GM19452 (cell line): ENCODE results near the gene PDE6H.
A peak's percentile ranks its signal among the peaks of the same experiment; 100 is the strongest.

ENCODE experiments used
- ATAC-seq: cut with Tn5 transposase; IDR thresholded peaks from one replicate; pipeline ENCODE4 v1.9.1; 2021; ENCODE audit not compliant: unreplicated experiment

The PDE6H gene

GRCh38 chr12:14950982-14951746, 21.7 kb upstream of the PDE6H start:
- ATAC-seq, result no peak

DNA sequence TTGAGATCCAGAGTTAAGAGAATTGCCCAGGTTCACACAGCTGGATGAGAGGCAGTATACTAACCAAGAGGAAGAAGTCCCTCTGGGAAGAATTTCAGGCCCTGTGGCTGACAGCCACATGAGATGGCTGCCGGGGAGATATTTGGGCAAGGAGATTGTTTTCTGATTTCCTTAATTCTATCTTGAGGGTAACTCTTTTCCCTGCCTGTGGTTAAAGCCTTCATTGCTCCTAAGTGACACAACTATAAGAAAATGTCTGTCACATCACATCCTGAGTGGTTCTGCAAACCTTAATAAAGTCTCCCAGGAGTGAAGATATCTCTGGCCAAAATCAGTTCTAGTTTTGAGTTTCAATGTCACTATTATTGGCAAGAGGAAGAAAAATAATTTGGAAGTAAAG, 21.0 kb upstream of the PDE6H start:
- no peak for ATAC-seq

DNA sequence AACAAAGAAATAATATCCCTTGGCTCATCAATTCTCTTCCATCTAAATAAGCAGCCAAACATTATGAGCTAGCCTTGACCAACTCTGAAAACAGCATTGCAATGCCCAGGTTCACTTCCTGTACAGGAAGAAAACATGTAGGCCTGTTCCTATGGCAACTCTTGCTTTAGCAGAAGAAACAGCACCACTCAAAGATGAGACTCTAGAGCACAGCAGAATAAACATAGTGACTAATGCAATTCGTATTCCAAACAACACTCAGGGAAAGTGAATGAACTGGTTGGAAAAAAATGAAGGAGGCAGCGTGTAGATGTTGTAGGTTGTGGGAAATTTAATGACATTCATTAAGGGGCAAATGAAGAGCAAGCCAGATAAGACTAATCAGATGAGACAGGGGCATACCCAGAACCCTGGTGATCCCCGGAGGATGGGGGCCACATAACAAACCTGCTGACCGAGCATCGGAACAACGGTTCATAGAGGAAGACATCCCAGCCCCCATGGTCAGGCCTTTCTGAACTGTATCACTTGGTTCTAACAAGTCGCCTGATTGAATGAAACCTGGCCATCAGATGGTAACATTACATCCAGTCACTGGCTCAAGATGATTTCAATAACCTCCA, 20.4 kb upstream of the PDE6H start:
- peak; percentile 54 for ATAC-seq

DNA sequence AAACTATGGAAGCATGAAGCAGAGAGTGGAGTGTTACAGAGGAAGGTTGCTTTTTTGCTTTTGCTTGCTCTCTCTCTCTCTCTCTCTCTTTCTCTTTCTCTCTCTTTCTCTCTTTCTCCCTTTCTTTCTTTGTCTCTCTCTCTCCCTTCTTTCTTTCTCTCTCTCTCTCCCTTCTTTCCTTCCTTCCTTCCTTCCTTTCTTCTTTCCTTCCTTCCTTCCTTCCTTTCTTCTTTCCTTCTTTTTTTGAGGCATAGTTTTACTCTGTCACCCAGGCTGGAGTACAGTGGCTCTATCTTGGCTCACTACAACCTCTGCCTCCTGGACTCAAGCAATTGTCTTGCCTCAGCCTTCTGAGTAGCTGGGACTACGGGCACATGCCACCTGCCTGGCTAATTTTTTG, 19.1 kb upstream of the PDE6H start:
- ATAC-seq, result no peak

- no peak for ATAC-seq
These were observed 18.6 kb upstream of the PDE6H start for GRCh38 chr12:14954269-14954668.

DNA sequence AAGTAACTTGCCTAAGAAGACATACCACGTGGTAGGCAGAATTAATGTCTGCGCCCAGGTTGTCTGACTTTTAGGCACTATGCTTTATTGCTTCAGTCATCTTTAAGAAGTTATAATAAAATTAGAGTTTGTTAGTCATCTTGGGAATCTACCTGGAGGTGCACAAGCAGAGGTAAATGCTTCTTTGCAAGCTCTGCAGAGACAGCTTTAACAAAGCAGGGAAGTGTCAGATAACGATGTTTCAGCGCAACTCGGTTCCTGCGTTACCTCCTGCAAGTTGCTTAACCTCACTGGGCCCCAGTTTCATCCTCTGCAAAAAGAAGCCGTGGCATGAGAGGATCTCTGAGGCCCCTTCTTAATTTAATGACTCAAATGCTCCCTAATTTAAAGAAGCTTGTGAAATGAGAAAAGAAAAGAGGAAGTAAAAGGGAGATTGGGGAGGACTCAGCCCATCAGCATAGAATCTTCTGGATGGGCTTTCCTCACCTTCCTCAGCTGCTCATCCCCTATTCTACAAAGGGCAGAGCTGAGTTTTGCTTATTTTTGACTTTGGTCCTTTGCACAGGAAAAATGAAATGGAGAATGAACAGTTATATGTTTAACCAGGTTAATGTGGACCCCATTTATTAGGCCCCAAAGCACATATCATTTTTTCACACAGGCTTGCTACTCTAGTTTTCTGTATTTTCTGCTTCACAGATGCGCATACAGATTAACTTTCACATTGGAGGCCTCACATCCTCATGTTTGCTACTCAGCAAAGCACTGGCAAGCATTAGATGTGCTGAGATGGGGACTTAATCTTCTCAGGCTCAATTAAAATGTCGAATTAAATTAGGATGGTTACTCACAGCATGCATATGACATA, 16.6 kb upstream of the PDE6H start:
- ATAC-seq, result peak; percentile 34

DNA sequence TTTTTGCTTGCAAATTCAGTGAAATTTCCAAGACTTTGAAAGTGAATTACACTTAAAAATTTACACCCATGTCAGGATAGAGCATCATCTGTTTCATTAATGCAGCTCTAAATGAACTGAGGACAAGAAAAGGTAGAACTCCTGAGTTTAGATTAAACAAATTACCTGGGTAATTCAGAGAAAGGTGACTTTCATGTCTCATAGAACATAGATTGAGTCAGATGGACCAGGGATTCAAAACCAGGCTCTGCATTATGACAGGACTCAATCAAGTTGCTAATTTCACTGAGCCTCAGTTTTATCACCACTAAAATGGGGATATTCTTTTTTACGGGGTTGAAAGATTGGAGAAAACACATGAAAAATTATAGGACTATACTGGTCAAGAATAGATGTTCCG, 15.9 kb upstream of the PDE6H start:
- no peak for ATAC-seq

GRCh38 chr12:14957551-14958168, 15.2 kb upstream of the PDE6H start:
- ATAC-seq, result no peak

- ATAC-seq, result no peak
These were observed 14.3 kb upstream of the PDE6H start for GRCh38 chr12:14958361-14959125.

DNA sequence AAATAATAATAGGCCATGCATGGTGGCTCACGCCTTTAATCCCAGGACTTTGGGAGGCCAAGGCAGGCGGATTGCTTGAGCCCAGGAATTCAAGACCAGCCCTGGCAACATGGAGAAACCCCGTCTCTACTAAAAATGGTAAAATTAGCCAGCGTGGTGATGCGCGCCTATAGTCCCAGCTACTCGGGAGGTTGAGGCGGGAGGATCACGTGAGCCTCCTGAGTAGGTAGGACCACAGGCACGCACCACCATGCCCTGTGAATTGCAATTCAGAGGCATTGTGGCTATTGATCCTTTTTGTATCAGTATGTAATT, 13.8 kb upstream of the PDE6H start:
- ATAC-seq, result no peak

DNA sequence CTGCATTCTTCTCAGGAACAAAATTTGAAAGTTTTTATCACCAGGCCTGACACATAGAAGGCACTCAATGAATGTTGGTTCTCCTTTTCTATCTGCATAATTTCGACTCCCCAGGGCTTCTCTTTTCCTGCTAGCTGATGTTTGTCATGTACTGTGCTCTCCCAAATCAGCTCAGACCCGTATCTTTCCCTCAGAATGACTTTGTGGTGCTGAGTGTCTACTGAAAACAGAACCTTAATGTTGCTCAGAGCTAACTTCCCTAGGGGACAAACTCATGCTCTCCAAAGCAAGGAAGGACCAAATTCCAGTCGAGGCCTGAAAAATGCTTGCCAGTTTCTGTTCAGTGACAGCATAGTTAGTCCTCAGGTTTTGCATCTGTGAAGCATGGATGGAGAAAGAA, 13.4 kb upstream of the PDE6H start:
- ATAC-seq, result no peak

DNA sequence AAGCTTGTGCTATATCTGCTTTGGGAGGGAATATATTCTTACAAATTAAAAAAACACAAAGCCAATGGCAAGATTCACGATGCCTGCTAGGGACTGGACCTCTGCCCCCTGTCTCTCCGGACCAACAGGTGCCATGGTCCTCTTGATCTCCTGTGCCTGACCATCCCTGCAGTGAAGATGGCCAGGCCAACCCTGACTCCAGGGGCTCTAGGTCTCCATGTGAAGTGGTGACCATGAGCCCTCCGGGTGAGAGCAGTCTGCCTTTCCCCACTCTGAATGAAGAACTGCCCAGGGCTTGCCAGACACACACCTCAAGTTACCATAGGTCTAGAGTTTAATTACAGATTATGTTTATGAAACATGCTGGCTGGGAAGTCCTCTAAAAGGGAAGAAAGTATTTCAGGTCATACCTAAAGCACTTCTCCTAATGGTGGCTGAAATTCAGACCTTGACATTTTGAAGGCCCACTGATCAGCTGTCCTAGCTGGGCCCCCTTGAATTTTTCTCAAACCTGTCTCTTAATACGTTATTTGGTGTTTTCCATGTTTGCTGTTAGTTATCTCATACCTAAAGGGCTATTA, 12.8 kb upstream of the PDE6H start:
- ATAC-seq, result no peak

GRCh38 chr12:14960548-14961465, 12.0 kb upstream of the PDE6H start:
- peak; percentile 38 for ATAC-seq

- ATAC-seq, result peak; percentile 68
These were observed 11.2 kb upstream of the PDE6H start, which contains the start of gene ARHGDIB for GRCh38 chr12:14961466-14962152. Gene ARHGDIB, minus strand, starts transcription at chr12:14961601. Its CDS starts 10,889 bp downstream, at chr12:14950712.

- no peak for ATAC-seq
These were observed 10.7 kb upstream of the PDE6H start for GRCh38 chr12:14962153-14962539.

- ATAC-seq, result no peak
These were observed 10.0 kb upstream of the PDE6H start for GRCh38 chr12:14962797-14963196.

DNA sequence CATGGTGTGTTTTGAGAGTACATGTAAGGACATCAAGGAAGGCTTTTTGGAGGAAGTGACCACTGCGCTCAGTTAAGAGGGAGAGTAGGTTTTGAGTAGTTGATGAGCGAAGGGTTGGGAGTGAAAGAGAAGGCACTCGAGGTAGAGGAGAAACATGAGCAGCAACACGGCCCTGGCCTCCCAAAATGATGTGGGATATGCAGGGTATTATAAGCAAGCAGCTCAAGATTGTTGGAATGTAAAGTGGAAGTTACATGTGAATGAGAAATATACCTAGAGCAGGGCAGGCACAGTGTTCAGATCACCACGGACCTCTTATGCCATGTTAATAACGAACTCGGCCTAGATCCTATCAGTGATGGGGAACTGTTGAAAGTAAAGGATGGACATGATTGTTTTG, 9.3 kb upstream of the PDE6H start:
- no peak for ATAC-seq

GRCh38 chr12:14964406-14964805, 8.4 kb upstream of the PDE6H start:
- ATAC-seq, result no peak

- ATAC-seq, result no peak
These were observed 7.6 kb upstream of the PDE6H start for GRCh38 chr12:14965221-14965620.
